A673 (cell line): ENCODE measurements around the gene SENP5.

Source experiments
- EZH2 ChIP-seq: fragments of 200-600 bp; sonication (generic); IDR thresholded peaks from 2 replicates; pipeline ENCODE4 v1.6.1; 2017; ENCODE audit warnings: borderline replicate concordance, low read depth, mild to moderate bottlenecking, mixed read lengths, antibody characterized with exemption, low read length; ENCODE audit not compliant: poor library complexity, severe bottlenecking
- TF ChIP-seq, protein P1 (sequence below): fragments of 300-800, 200-600 bp; sonication (generic); conservative IDR thresholded peaks from 2 replicates; pipeline ENCODE4 v1.5.1; 2017; ENCODE audit warnings: low read depth, mild to moderate bottlenecking, antibody characterized with exemption, low read length, moderate library complexity, mixed read lengths

DNA sequence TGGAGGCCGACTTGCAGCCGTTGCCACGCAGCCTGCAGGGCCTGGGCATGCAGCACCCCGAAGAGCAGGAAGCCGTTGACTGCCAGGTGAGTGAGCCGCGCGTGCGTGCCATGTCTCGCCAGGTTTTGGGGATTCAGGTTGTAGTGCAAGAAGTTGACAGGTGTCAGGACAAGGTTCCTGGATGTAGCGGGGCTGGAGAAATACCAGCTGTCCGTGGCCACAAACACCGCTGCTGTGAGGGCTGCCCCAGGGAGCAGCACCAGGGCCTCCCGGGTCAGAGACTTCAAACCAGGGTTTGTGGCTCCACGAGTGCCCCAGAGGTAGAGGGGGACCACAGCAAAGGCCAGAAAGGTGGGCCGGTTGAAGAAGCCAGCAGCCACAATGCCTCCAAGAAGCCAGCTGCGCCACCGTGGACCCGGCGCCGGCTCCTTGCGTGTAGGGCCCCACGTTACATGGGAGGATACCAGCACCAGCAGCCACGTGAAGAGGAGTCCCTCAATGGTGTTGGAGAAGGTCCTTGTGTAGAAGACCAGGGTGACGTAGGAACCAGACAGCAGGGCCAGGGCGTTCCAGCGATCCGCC, 80.2 kb downstream of the SENP5 start:
- TF ChIP-seq, protein P1, sequence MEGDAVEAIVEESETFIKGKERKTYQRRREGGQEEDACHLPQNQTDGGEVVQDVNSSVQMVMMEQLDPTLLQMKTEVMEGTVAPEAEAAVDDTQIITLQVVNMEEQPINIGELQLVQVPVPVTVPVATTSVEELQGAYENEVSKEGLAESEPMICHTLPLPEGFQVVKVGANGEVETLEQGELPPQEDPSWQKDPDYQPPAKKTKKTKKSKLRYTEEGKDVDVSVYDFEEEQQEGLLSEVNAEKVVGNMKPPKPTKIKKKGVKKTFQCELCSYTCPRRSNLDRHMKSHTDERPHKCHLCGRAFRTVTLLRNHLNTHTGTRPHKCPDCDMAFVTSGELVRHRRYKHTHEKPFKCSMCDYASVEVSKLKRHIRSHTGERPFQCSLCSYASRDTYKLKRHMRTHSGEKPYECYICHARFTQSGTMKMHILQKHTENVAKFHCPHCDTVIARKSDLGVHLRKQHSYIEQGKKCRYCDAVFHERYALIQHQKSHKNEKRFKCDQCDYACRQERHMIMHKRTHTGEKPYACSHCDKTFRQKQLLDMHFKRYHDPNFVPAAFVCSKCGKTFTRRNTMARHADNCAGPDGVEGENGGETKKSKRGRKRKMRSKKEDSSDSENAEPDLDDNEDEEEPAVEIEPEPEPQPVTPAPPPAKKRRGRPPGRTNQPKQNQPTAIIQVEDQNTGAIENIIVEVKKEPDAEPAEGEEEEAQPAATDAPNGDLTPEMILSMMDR, result no peak
- TF ChIP-seq EZH2, result no peak
